ENCODE results near the gene REC8.

DNA sequence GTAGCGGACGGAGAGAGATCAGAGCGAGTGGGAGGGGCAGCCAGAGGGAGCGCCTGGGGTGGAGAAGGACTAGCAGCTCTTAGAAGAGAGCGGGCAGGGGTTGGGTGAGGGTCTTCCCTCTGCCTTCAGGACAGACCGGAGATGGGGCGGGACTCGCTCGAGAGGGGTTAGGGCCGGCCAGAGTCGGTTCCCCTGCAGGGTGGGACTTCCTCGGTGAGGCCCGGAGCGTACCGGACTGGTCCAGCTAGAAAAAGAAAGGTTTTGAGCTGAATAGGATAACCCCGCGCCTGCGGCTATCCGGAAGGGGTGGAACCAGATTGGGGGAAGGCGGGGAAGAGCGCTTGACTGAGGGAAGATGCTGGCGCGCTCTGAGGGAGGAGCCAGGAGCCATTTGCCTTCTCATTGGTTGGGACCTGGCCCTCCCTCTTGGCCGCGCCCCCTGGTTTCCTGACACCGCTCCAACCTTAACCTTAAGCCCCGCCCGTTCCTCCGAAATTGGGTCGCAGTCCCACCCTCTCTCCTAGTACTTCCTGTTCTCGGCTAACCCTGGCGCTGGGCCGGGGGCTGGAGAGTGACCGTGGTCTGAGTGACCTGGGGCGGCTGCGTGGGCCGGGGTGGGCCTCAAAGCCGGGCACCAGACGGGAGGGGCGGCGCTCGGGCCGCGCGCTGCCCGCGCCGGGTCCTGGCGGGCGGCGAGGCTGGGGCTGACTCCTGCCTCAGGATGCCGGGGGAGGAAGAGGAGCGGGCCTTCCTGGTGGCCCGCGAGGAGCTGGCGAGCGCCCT lies 24.7 kb upstream of the REC8 start, which contains the start of gene RNF31:
- TF ChIP-seq, protein P1, sequence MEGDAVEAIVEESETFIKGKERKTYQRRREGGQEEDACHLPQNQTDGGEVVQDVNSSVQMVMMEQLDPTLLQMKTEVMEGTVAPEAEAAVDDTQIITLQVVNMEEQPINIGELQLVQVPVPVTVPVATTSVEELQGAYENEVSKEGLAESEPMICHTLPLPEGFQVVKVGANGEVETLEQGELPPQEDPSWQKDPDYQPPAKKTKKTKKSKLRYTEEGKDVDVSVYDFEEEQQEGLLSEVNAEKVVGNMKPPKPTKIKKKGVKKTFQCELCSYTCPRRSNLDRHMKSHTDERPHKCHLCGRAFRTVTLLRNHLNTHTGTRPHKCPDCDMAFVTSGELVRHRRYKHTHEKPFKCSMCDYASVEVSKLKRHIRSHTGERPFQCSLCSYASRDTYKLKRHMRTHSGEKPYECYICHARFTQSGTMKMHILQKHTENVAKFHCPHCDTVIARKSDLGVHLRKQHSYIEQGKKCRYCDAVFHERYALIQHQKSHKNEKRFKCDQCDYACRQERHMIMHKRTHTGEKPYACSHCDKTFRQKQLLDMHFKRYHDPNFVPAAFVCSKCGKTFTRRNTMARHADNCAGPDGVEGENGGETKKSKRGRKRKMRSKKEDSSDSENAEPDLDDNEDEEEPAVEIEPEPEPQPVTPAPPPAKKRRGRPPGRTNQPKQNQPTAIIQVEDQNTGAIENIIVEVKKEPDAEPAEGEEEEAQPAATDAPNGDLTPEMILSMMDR (IDR thresholded peaks at IDR 0.05; ENCODE audit: insufficient read depth, low read length, poor library complexity, severe bottlenecking): no peak
- no peak for TF ChIP-seq EZH2phosphoT487 (conservative IDR thresholded peaks at IDR 0.05; ENCODE audit: low read length)
